Putamen (tissue), 1 donor: ENCODE data around the gene EVC2.
"Not testable (repeated sequence)": the region's sequence is repeated elsewhere in the genome, so short reads cannot be mapped to it uniquely, and the experiment has no call there.

Experiments
- DNase-seq: peaks from one replicate; pipeline ENCODE4 v3.0.0-alpha.2; 2016; ENCODE audit warnings: low spot score

The EVC2 gene

GRCh38 chr4:5742388-5742787, 34.0 kb upstream of the EVC2 start:
- DNase-seq, result no peak

- DNase-seq, result no peak
These were observed 29.7 kb upstream of the EVC2 start for GRCh38 chr4:5738061-5738460.

DNA sequence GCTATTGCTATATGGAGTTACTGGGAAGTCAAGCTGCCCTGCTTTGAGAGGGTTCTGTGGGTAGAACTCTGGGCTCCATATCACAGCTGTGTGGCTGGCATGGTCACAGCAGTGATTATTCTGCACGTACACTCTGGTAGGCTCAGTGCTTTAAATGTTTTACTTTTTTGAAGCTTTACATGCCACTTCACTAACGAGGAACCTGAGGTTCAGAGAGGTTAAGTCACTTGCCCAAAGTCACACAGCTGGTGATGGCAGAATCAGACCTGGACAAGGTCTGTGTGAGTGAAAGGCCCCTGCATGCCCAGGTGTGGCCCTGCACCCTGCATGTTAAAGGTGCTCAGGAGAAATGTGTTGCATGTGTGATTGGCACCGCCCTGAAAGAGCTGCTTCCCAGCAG, 27.1 kb upstream of the EVC2 start:
- DNase-seq, result no peak

DNA sequence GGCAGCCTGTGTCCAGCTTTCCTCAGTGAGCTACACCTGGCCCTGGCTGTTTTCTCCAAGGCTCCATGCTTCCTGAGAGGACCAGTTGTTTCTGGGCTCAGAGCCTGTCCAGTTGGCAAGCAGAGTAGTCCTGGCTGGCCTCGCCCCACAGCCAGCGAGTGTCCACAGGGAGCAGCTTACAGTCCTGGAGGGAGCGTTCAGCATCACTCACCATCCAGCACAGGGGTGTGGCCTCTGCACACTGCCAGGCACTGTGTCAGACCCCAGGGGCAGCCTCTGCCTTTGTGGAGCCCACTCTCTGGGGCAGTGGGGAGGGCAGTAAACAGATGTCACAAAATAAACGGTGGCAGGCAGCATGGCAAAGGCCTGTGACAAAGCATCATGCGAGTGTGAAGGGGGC, 26.5 kb upstream of the EVC2 start:
- no peak for DNase-seq

- no peak for DNase-seq
These were observed 23.8 kb upstream of the EVC2 start for GRCh38 chr4:5732158-5732557.

GRCh38 chr4:5730993-5731990, 22.9 kb upstream of the EVC2 start:
- no peak for DNase-seq

DNA sequence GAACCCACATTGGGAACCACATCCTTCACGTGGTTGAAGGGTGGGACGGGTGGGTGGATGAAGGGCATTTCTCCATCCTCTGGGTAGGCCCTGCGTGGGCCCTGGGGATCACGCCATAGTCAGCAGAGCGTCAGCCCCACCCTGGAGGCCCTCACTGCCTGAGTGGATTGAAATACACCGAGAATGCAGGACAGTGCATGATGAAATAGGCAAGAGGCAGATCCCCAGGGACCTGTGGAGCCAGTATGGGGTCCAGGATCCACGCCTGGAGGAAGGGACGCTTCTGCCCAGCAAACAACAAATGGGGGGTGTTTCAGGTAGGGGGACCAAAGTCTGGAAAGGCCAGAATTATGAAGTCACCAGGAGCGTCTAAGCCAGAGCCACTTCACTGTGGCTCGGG, 22.1 kb upstream of the EVC2 start:
- no peak for DNase-seq

DNA sequence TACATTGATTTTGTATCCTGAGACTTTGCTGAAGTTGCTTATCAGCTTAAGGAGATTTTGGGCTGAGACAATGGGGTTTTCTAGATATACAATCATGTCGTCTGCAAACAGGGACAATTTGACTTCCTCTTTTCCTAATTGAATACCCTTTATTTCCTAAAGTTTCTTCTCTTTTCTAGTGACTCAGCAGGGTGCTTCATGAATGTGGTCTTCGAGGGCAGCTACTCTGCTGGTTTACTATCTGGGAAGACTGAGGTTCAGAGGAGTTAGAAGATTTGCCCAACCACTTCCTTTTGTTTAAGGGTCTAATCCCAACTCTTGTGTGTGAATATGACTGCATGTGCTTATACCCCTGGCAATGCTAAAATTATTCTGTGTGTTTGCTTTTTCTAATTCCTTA, 20.1 kb upstream of the EVC2 start:
- DNase-seq, result not testable (repeated sequence)

GRCh38 chr4:5724377-5724776, 16.0 kb upstream of the EVC2 start:
- DNase-seq, result no peak

GRCh38 chr4:5722328-5722727, 14.0 kb upstream of the EVC2 start:
- no peak for DNase-seq

- DNase-seq, result no peak
These were observed 13.6 kb upstream of the EVC2 start for GRCh38 chr4:5721923-5722322.

DNA sequence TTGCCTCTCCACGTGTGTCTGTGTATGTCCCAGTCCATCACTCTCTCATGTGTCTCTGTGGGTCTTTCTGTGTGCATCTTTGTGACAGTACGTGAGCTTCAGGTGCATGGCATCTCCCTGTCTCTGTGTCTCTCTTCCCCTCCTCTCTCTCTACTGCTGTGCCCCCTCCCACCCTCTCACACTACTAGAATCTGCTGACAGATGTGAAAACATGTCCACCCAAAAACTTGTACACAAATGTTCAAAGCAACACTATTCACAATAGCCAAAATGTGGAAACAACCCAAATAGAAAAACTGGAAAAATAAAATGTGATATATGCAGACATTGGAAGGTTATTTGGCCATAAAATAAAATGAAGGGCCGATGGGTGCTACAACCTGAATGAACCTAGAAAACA, 12.6 kb upstream of the EVC2 start:
- DNase-seq, result no peak

DNA sequence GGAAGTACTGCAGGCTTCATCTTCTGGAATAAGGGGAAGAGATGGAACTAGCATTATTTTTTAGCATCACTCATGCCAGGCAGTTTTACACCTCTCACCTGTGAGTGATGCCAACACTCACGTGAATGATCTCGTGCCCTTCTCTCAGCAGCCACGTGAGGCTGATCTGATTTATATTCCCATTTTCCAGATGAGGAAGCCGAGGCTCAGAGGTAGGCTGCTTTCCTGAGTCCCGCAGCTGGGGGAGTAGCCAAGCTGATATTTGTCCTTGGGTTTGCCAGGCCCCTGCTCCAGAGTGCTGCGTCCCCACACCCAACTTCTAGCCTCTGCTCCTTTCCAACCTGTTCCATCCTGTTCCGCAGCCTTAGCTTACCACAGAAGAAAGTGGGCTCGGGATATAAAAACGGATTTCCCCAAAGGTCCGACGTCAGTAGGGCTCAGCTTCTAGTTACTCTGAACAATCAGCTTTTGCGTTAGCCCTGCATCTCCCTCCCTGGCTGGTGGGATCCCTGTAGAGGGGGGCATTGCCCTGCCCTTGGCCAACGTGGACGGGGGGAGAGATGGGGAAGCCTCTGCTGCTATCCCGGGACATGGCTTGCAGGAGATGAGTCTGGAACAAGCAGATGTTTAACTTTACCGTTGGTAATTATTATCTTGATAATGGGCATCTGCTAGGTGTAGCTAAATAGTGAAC, 11.9 kb upstream of the EVC2 start:
- DNase-seq, result no peak

GRCh38 chr4:5719350-5720055, 11.1 kb upstream of the EVC2 start:
- no peak for DNase-seq

GRCh38 chr4:5718411-5718810, 10.1 kb upstream of the EVC2 start:
- no peak for DNase-seq

- DNase-seq, result no peak
These were observed 9.2 kb upstream of the EVC2 start for GRCh38 chr4:5717449-5718158.

DNA sequence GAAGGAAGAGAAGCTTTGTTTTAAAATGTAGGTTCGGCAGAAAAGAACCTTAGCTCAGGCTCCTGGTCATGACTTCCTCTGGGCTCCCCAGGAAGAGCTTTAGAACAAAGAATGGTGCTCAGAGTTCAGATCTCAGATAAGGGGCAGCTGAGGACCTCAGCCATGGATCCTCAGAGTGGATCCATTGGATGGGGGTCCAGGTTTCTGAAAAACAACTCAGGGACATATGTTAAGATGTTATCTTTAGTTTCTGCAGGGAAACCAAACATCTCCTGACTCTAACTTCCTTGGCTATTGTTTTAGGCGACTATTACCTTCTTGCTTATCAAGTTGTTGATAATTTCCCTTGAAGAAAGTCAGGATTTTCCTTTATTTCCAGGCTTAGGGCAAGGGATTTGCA, 8.0 kb upstream of the EVC2 start:
- DNase-seq, result no peak

GRCh38 chr4:5715357-5715756, 7.0 kb upstream of the EVC2 start:
- no peak for DNase-seq

GRCh38 chr4:5713861-5714260, 5.5 kb upstream of the EVC2 start:
- DNase-seq, result no peak

GRCh38 chr4:5712931-5713330, 4.6 kb upstream of the EVC2 start:
- no peak for DNase-seq

- DNase-seq, result no peak
These were observed 4.2 kb upstream of the EVC2 start for GRCh38 chr4:5712517-5712916.
